HL-60 (cell line): ENCODE data around the gene HPCA.

ENCODE experiments used
- DNase-seq, 2 experiments: peaks; one replicate each; pipeline ENCODE4 v3.0.0-alpha.2; 2010 to 2020; ENCODE audit warnings: low read depth in 1 of 2, low spot score in 1 of 2
- H3K27ac ChIP-seq: fragments of 250-450 bp; sonication (Bioruptor Pico); replicated peaks from 2 replicates; pipeline ENCODE4 v1.5.1; 2020; ENCODE audit warnings: mild to moderate bottlenecking, moderate library complexity
- H3K27me3 ChIP-seq: fragments of 250-450 bp; sonication (Bioruptor Pico); 2 replicates; pipeline ENCODE4 v1.5.1; 2021; ENCODE audit warnings: mild to moderate bottlenecking, moderate library complexity; ENCODE audit not compliant: insufficient read depth, poor library complexity, severe bottlenecking
- H3K4me3 ChIP-seq: replicated peaks from 2 replicates; pipeline ENCODE4 v1.5.1; 2011; ENCODE audit warnings: mild to moderate bottlenecking, control low read depth, low read length; ENCODE audit not compliant: insufficient read depth
- GABPA ChIP-seq: IDR thresholded peaks from 2 replicates; pipeline ENCODE4 v1.6.1; 2012; ENCODE audit warnings: low read depth
- POLR2AphosphoS5 ChIP-seq: IDR thresholded peaks from 2 replicates; pipeline ENCODE4 v1.6.1; 2012; ENCODE audit warnings: low read depth
- SPI1 ChIP-seq: IDR thresholded peaks from 2 replicates; pipeline ENCODE4 v1.6.1; 2012; ENCODE audit warnings: low read depth, mild to moderate bottlenecking, borderline replicate concordance
- TF ChIP-seq, protein P1 (sequence below): IDR thresholded peaks from 2 replicates; pipeline ENCODE4 v1.6.1; 2012; ENCODE audit warnings: low read depth; ENCODE audit not compliant: insufficient replicate concordance
- TF ChIP-seq, protein P2 (sequence below): IDR thresholded peaks from one replicate; pipeline ENCODE4 v1.5.1; 2011; ENCODE audit warnings: low read length, control low read depth, inconsistent platforms; ENCODE audit not compliant: insufficient read depth

Gene HPCA

DNA sequence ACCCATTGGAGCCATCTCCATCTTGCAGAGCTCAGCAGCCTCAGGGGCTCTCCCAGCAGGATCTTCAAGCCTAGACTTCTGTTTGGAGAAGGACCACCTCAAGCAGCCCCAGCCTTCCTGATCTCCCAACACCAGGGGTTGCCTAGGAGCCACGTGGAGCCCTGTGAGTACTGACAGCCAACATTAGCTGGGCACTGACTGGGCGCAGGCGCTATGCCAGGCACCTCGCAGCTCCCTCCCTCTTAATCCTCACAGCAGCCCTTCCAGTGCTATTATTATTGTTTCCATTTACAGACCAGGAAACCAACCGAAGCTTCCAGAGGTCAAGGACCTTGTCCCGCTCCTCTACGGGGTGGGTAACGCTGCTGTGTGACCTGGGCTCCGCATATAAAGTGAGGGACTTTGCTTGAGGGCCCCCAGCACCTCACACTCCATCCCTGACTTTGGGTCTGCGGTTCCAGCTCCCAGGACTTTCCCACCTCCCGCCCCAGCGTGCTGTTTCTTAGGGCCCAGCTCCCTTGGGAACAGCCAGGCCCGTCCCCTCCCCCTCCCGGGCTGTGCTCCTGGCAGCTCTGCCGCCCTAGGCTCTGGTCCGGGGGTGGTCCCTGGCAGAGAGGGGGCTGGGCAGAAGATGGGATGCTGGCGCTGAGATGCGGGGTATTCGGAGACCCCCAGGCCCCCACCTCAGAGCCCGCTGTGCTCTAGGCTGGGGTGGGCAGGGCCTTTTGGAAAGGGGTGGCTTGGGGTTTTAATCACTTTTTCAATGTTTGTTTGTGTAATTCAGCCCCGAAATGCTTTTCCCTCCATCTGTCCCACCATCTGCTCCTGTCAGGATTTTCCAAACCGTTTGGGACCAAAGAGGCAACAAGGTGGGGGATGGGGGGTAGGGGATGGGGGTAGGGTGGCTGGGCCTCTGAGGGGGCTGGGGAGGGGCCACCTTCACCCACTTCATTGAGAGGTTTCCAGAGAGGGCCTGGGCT, 4.1 kb upstream of the HPCA start:
- DNase-seq, result no peak
- peaks cover 22% of the 10 kb centered on the region for H3K27me3 ChIP-seq
- TF ChIP-seq POLR2AphosphoS5 (no peak), SPI1 (no peak), GABPA (no peak)
- TF ChIP-seq, protein P1, sequence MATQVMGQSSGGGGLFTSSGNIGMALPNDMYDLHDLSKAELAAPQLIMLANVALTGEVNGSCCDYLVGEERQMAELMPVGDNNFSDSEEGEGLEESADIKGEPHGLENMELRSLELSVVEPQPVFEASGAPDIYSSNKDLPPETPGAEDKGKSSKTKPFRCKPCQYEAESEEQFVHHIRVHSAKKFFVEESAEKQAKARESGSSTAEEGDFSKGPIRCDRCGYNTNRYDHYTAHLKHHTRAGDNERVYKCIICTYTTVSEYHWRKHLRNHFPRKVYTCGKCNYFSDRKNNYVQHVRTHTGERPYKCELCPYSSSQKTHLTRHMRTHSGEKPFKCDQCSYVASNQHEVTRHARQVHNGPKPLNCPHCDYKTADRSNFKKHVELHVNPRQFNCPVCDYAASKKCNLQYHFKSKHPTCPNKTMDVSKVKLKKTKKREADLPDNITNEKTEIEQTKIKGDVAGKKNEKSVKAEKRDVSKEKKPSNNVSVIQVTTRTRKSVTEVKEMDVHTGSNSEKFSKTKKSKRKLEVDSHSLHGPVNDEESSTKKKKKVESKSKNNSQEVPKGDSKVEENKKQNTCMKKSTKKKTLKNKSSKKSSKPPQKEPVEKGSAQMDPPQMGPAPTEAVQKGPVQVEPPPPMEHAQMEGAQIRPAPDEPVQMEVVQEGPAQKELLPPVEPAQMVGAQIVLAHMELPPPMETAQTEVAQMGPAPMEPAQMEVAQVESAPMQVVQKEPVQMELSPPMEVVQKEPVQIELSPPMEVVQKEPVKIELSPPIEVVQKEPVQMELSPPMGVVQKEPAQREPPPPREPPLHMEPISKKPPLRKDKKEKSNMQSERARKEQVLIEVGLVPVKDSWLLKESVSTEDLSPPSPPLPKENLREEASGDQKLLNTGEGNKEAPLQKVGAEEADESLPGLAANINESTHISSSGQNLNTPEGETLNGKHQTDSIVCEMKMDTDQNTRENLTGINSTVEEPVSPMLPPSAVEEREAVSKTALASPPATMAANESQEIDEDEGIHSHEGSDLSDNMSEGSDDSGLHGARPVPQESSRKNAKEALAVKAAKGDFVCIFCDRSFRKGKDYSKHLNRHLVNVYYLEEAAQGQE, result no peak
- TF ChIP-seq, protein P2, sequence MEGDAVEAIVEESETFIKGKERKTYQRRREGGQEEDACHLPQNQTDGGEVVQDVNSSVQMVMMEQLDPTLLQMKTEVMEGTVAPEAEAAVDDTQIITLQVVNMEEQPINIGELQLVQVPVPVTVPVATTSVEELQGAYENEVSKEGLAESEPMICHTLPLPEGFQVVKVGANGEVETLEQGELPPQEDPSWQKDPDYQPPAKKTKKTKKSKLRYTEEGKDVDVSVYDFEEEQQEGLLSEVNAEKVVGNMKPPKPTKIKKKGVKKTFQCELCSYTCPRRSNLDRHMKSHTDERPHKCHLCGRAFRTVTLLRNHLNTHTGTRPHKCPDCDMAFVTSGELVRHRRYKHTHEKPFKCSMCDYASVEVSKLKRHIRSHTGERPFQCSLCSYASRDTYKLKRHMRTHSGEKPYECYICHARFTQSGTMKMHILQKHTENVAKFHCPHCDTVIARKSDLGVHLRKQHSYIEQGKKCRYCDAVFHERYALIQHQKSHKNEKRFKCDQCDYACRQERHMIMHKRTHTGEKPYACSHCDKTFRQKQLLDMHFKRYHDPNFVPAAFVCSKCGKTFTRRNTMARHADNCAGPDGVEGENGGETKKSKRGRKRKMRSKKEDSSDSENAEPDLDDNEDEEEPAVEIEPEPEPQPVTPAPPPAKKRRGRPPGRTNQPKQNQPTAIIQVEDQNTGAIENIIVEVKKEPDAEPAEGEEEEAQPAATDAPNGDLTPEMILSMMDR, result no peak
- H3K4me3 ChIP-seq, result no peak overlapping the region
- H3K27ac ChIP-seq, result no peak overlapping the region

DNA sequence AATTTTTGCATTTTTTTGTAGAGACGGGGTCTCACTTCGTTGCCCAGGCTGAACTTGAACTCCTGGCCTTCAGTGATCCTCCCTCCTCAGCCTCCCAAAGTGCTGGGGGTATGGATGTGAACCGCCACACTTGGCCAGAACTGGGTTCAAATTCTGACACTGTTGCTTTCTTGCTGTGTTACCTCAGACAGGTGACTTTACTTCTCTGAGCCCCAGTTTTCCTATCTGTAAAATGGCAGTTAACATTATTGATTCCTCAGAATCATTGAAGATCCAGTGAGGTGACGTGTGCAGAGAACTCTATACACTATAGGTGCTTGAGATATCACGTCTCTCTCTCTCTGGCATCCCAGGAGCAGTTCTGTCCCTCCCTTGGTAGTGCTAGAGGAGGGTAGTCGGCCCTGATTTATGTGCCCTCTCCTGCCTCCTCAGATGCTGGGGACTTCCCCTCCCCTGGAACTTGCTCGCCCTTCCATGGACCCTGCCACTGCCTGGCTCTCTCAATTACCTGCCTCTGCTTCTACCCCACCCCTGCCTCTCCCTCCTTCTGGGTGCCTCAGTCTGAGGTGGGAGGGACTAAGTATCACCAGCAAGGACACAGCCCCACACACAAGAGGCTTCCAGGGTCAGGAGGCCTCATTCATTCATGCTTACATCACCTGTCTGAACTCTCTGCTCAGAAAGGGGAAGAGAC, 2.8 kb upstream of the HPCA start:
- DNase-seq, result no peak
- peaks cover 24% of the 10 kb centered on the region for H3K27me3 ChIP-seq
- no peak overlapping the region for H3K27ac ChIP-seq
- TF ChIP-seq SPI1 (0 out of 2 replicates have a peak, but pooled peaks have one; percentile 14), GABPA (no peak), POLR2AphosphoS5 (no peak)
- TF ChIP-seq, protein P1, result no peak
- TF ChIP-seq, protein P2, result no peak
- H3K4me3 ChIP-seq, result no peak overlapping the region

DNA sequence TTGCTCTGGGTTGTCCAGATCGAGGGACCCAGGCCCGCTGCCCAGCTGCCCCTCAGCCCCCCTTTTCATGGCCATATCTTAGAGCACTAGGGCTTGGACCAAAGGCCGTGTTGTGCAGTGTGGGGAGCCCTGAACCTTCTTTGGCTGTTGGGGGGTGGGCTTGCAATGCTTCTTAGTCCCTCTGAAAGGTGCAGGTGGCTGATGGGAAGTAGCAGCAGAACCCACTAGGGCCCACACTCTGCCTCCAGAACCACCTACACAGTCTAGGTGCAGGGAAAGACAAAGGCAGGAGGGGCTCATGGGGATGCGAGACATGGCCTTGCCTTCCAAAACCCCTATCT, 2.3 kb upstream of the HPCA start:
- no peak for TF ChIP-seq POLR2AphosphoS5
- TF ChIP-seq, protein P1, result no peak
- TF ChIP-seq, protein P2, result no peak
- TF ChIP-seq SPI1, result no peak
- no peak for TF ChIP-seq GABPA
- Histone ChIP-seq H3K27me3 (peaks cover 25% of the 10 kb centered on the region), H3K27ac (no peak overlapping the region), H3K4me3 (no peak overlapping the region)
- no peak for DNase-seq
